OCI-LY3 (cell line): ENCODE results near the gene CGB1.

ENCODE experiments used
- EZH2phosphoT487 ChIP-seq: fragments of 200-600 bp; shearing (Covaris generic); IDR thresholded peaks from 2 replicates; pipeline ENCODE4 v1.6.1; 2018; ENCODE audit warnings: antibody characterized with exemption, mixed run types, low read depth
- TF ChIP-seq, protein P1 (sequence below): fragments of 200-600, 300-600 bp; sonication (generic); IDR thresholded peaks from 2 replicates; pipeline ENCODE4 v1.5.1; 2014; ENCODE audit warnings: antibody characterized with exemption, low read length, low read depth

DNA sequence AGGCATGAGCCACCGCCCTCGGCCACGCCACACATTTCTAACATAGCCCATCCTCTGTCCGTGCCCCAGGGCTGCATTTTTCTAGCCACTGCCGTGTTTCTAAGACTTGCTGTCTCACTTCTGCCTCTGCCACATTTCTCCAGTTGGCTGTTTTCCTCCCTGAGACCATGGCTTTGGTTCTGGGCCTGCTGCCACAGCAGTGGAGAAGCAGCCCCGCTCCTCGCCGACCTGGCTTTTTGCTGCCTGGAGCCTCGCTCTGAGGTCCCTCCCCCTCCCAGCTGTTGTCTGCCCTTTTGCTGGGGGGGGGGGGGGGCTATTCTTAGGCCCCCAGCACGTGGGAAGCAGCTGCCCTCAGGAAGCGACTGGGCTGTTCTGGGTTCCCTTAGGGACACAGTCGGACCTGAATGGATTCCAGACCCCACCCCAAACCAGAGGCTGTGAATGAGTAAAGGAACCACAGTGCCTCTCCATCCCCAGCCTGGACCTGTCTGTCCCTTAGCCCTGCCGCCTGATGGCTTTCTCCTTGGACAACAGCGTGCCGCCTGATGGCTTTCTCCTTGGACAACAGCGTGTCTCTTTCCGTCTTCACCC is 46.9 kb downstream of the CGB1 start:
- TF ChIP-seq, protein P1, sequence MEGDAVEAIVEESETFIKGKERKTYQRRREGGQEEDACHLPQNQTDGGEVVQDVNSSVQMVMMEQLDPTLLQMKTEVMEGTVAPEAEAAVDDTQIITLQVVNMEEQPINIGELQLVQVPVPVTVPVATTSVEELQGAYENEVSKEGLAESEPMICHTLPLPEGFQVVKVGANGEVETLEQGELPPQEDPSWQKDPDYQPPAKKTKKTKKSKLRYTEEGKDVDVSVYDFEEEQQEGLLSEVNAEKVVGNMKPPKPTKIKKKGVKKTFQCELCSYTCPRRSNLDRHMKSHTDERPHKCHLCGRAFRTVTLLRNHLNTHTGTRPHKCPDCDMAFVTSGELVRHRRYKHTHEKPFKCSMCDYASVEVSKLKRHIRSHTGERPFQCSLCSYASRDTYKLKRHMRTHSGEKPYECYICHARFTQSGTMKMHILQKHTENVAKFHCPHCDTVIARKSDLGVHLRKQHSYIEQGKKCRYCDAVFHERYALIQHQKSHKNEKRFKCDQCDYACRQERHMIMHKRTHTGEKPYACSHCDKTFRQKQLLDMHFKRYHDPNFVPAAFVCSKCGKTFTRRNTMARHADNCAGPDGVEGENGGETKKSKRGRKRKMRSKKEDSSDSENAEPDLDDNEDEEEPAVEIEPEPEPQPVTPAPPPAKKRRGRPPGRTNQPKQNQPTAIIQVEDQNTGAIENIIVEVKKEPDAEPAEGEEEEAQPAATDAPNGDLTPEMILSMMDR = no peak
- no peak for TF ChIP-seq EZH2phosphoT487
